ENCODE data around the gene SRSF7.
"Not testable (repeated sequence)": the region's sequence is repeated elsewhere in the genome, so short reads cannot be mapped to it uniquely, and the experiment has no call there.

Gene SRSF7

GRCh38 chr2:38750891-38751595 lies at the start of gene SRSF7:
SRSF7 (minus strand) TSS chr2:38751361; CDS start chr2:38751256, 105 bp downstream.
- TF ChIP-seq POLR2A (IDR thresholded peaks at IDR 0.05; ENCODE audit: low read length): peak; percentile 100
- no peak for TF ChIP-seq GATA1 (IDR thresholded peaks at IDR 0.05; ENCODE audit: low read depth, low read length)
- peak; percentile 99 for DNase-seq

- no peak for TF ChIP-seq GATA1 (IDR thresholded peaks at IDR 0.05; ENCODE audit: low read depth, low read length)
- TF ChIP-seq POLR2A (IDR thresholded peaks at IDR 0.05; ENCODE audit: low read length): no peak
- DNase-seq: no peak
These were observed 46.8 kb upstream of the SRSF7 start for GRCh38 chr2:38797953-38798352.

GRCh38 chr2:38797250-38797676 lies 46.1 kb upstream of the SRSF7 start:
- no peak for TF ChIP-seq POLR2A (IDR thresholded peaks at IDR 0.05; ENCODE audit: low read length)
- no peak for TF ChIP-seq GATA1 (IDR thresholded peaks at IDR 0.05; ENCODE audit: low read depth, low read length)
- no peak for DNase-seq

- not testable (repeated sequence) for DNase-seq
These were observed 43.9 kb upstream of the SRSF7 start for GRCh38 chr2:38795016-38795415.

- TF ChIP-seq GATA1 (IDR thresholded peaks at IDR 0.05; ENCODE audit: low read depth, low read length): no peak
- TF ChIP-seq POLR2A (IDR thresholded peaks at IDR 0.05; ENCODE audit: low read length): no peak
- no peak for DNase-seq
These were observed 43.2 kb upstream of the SRSF7 start for GRCh38 chr2:38794235-38794946.

GRCh38 chr2:38793511-38793910 lies 42.4 kb upstream of the SRSF7 start:
- no peak for TF ChIP-seq POLR2A (IDR thresholded peaks at IDR 0.05; ENCODE audit: low read length)
- no peak for TF ChIP-seq GATA1 (IDR thresholded peaks at IDR 0.05; ENCODE audit: low read depth, low read length)
- DNase-seq: no peak

- DNase-seq: no peak
- TF ChIP-seq GATA1 (IDR thresholded peaks at IDR 0.05; ENCODE audit: low read depth, low read length) (no peak), POLR2A (IDR thresholded peaks at IDR 0.05; ENCODE audit: low read length) (no peak)
These were observed 41.6 kb upstream of the SRSF7 start for GRCh38 chr2:38792751-38793150.

- DNase-seq: not testable (repeated sequence)
These were observed 41.2 kb upstream of the SRSF7 start for GRCh38 chr2:38792321-38792720.

GRCh38 chr2:38791744-38792143 lies 40.6 kb upstream of the SRSF7 start:
- TF ChIP-seq GATA1 (IDR thresholded peaks at IDR 0.05; ENCODE audit: low read depth, low read length) (no peak), POLR2A (IDR thresholded peaks at IDR 0.05; ENCODE audit: low read length) (no peak)
- no peak for DNase-seq

- no peak for DNase-seq
- TF ChIP-seq GATA1 (IDR thresholded peaks at IDR 0.05; ENCODE audit: low read depth, low read length): no peak
- no peak for TF ChIP-seq POLR2A (IDR thresholded peaks at IDR 0.05; ENCODE audit: low read length)
These were observed 38.5 kb upstream of the SRSF7 start for GRCh38 chr2:38789691-38790090.

GRCh38 chr2:38788306-38788705 lies 37.1 kb upstream of the SRSF7 start:
- DNase-seq: no peak
- no peak for TF ChIP-seq GATA1 (IDR thresholded peaks at IDR 0.05; ENCODE audit: low read depth, low read length)

GRCh38 chr2:38783586-38783985 lies 32.4 kb upstream of the SRSF7 start:
- no peak for DNase-seq
- TF ChIP-seq GATA1 (IDR thresholded peaks at IDR 0.05; ENCODE audit: low read depth, low read length): no peak
- no peak for TF ChIP-seq POLR2A (IDR thresholded peaks at IDR 0.05; ENCODE audit: low read length)

- DNase-seq: no peak
- no peak for TF ChIP-seq POLR2A (IDR thresholded peaks at IDR 0.05; ENCODE audit: low read length)
- TF ChIP-seq GATA1 (IDR thresholded peaks at IDR 0.05; ENCODE audit: low read depth, low read length): no peak
These were observed 27.5 kb upstream of the SRSF7 start for GRCh38 chr2:38778687-38779082.

- no peak for TF ChIP-seq GATA1 (IDR thresholded peaks at IDR 0.05; ENCODE audit: low read depth, low read length)
- TF ChIP-seq POLR2A (IDR thresholded peaks at IDR 0.05; ENCODE audit: low read length): no peak
- DNase-seq: no peak
These were observed 25.4 kb upstream of the SRSF7 start for GRCh38 chr2:38776531-38776930.

- TF ChIP-seq GATA1 (IDR thresholded peaks at IDR 0.05; ENCODE audit: low read depth, low read length) (no peak), POLR2A (IDR thresholded peaks at IDR 0.05; ENCODE audit: low read length) (no peak)
- DNase-seq: no peak
These were observed 24.7 kb upstream of the SRSF7 start for GRCh38 chr2:38775921-38776225.
